Mesothelial cell of epicardium (in vitro differentiated cells): ENCODE results near the gene ASB1. TPM values are rescaled to one million over a fixed set of nuclear protein-coding genes. Genes with fewer than 3 reads are reported as not detected.

Experiments
- DNase-seq, 2 experiments: peaks; one replicate each; pipeline ENCODE4 v3.0.0; 2021; ENCODE audit warnings: low spot score in 2 of 2; ENCODE audit not compliant: unreplicated experiment in 2 of 2
- H3K27ac Mint-ChIP-seq: 2 replicates; pipeline ENCODE4 v1.8.0; 2021; ENCODE audit warnings: mixed read lengths
- H3K27me3 Mint-ChIP-seq: 2 replicates; pipeline ENCODE4 v1.8.0; 2021; ENCODE audit warnings: low read depth, mixed read lengths
- H3K36me3 Mint-ChIP-seq: 2 replicates; pipeline ENCODE4 v1.8.0; 2021; ENCODE audit warnings: mixed read lengths
- H3K4me1 Mint-ChIP-seq: 2 replicates; pipeline ENCODE4 v1.8.0; 2021; ENCODE audit warnings: mixed read lengths
- H3K4me3 Mint-ChIP-seq: 2 replicates; pipeline ENCODE4 v1.8.0; 2021; ENCODE audit warnings: mild to moderate bottlenecking, moderate library complexity, mixed read lengths
- H3K9me3 Mint-ChIP-seq: 2 replicates; pipeline ENCODE4 v1.8.0; 2021; ENCODE audit warnings: mixed read lengths
- total RNA-seq: library from RNA; stranded (reverse); gene quantifications from 3 replicates; pipeline ENCODE4 v1.2.1, GENCODE V29; 2021
- TF ChIP-seq, protein P1 (sequence below): fragments of 200-600 bp; sonication (generic); IDR thresholded peaks from one replicate; pipeline ENCODE4 v1.5.0; 2021; ENCODE audit warnings: antibody characterized with exemption; ENCODE audit not compliant: unreplicated experiment

ASB1 gene
- total RNA-seq, 1 donor from 2014 or later, result 33.2 TPM

DNA sequence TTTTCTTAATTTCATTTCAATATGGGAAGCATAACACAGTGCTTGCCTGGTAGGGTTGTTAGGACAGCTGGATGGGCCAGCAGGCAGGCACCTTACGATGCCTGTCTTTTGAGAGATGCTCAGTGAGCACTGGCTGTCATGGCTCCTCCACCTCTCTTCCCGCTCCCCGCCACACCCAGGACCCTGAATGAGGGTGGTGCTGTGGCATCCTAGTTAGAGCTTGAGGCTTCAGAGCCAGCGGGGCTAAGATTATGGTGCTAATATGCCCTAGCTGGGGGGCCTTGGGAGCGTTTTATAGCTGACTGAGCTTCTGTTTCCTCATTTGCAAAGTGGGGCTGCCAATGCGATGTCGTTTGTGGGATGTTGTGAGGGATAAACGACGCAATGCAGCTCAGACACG, 37.7 kb downstream of the ASB1 start:
- H3K4me1 Mint-ChIP-seq, result no peaks in the 10 kb centered on the region
- no peak overlapping the region for H3K4me3 Mint-ChIP-seq
- no peak for DNase-seq
- no peaks in the 10 kb centered on the region for H3K27me3 Mint-ChIP-seq
- H3K27ac Mint-ChIP-seq, result no peak overlapping the region
- H3K9me3 Mint-ChIP-seq, result peaks cover 24% of the 10 kb centered on the region
- TF ChIP-seq, protein P1, sequence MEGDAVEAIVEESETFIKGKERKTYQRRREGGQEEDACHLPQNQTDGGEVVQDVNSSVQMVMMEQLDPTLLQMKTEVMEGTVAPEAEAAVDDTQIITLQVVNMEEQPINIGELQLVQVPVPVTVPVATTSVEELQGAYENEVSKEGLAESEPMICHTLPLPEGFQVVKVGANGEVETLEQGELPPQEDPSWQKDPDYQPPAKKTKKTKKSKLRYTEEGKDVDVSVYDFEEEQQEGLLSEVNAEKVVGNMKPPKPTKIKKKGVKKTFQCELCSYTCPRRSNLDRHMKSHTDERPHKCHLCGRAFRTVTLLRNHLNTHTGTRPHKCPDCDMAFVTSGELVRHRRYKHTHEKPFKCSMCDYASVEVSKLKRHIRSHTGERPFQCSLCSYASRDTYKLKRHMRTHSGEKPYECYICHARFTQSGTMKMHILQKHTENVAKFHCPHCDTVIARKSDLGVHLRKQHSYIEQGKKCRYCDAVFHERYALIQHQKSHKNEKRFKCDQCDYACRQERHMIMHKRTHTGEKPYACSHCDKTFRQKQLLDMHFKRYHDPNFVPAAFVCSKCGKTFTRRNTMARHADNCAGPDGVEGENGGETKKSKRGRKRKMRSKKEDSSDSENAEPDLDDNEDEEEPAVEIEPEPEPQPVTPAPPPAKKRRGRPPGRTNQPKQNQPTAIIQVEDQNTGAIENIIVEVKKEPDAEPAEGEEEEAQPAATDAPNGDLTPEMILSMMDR, result no peak
- peaks cover 5% of the 10 kb centered on the region for H3K36me3 Mint-ChIP-seq

DNA sequence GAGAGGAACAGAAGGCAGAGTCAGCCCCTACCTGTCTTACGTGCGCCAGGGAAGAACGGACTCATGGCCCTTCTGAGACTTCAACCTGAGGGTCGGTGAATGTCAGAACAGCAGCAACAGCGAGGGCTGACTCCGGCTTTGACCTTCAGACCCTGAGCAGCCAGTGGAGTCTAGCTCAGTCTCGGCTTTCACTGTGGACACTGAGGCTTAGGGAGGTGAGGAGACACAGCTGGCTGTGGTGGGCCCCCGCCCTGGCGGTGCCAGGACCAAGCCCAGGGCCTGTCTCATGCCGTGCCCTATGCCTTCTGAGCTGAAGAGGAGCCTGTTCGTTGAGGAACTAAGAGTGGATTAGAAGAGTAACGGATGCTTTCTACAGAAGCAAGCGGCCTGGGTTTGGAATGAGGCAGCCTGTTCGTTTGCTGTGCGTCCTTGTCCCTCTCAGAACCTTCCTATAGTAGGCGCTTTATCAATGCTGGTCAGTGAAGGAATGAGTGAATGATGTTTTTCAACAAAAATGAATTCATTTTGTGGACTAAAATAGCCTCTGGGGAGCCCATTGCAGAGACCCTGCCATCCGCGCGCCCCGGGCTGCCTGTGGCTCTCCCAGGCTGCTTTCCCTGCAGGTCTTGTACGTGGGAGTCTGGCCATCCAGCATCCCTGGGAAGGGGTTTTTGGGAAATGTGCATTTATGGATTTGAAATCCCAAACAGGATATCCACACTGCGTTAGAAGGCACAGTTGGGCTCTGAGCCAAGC, 38.9 kb downstream of the ASB1 start:
- DNase-seq, result peak in 1 of 2 experiments; percentile 33
- H3K27me3 Mint-ChIP-seq, result no peaks in the 10 kb centered on the region
- H3K27ac Mint-ChIP-seq, result no peak overlapping the region
- H3K4me3 Mint-ChIP-seq, result no peak overlapping the region
- TF ChIP-seq, protein P1, result no peak
- H3K9me3 Mint-ChIP-seq, result peaks cover 33% of the 10 kb centered on the region
- H3K36me3 Mint-ChIP-seq, result peaks cover 8% of the 10 kb centered on the region
- no peaks in the 10 kb centered on the region for H3K4me1 Mint-ChIP-seq

DNA sequence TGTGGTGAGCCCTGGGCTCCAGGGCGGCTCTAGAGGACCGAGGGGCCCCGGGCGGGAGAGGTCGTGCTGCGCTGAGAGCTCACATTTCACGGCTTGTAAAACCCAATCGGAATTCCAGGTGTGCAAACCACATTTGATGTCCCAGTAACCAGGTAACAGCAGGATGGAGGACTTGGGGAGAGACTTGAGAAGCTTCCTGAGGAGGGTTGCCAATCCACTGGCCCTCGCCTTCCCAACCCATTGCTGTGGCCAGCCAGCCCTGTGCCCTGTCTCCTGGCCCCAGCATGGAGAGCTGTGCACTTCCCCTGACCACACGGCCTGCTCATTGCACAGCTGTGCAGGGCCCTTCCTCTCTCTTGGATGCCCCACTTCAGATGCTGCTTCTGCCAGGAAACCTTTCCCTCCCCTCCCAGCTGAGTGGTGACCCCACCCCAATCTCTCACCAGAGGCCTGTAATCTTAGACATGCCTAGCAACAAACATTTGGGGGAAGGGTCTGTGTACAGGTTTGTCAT, 39.6 kb downstream of the ASB1 start:
- H3K9me3 Mint-ChIP-seq, result peaks cover 38% of the 10 kb centered on the region
- no peak overlapping the region for H3K4me3 Mint-ChIP-seq
- H3K27me3 Mint-ChIP-seq, result no peaks in the 10 kb centered on the region
- peak in 1 of 2 experiments; percentile 20 for DNase-seq
- no peaks in the 10 kb centered on the region for H3K4me1 Mint-ChIP-seq
- peaks cover 9% of the 10 kb centered on the region for H3K36me3 Mint-ChIP-seq
- TF ChIP-seq, protein P1, result no peak
- no peak overlapping the region for H3K27ac Mint-ChIP-seq

DNA sequence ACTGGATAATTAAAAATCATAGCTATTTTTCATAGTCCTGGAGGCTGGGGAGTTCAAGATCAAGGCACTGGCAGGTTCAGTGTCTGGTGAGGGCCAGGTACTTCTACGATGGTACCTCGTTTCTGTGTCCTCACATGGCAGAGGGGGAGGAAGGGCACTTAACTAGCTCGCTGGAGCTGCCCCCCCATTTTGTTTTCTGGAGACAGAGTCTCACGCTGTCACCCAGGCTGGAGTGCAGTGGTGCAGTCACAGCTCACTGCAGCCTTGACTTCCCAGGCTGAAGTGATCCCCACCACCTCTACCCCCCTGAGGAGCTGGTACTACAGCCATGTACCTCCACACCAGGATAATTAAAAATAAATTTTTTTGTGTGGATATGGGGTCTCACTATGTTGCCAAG, 40.3 kb downstream of the ASB1 start:
- DNase-seq, result peak in 1 of 2 experiments; percentile 19
- TF ChIP-seq, protein P1, result no peak
- Mint-ChIP-seq H3K4me1 (no peaks in the 10 kb centered on the region), H3K27me3 (no peaks in the 10 kb centered on the region), H3K36me3 (peaks cover 11% of the 10 kb centered on the region), H3K4me3 (no peak overlapping the region), H3K27ac (no peak overlapping the region), H3K9me3 (peaks cover 43% of the 10 kb centered on the region)

DNA sequence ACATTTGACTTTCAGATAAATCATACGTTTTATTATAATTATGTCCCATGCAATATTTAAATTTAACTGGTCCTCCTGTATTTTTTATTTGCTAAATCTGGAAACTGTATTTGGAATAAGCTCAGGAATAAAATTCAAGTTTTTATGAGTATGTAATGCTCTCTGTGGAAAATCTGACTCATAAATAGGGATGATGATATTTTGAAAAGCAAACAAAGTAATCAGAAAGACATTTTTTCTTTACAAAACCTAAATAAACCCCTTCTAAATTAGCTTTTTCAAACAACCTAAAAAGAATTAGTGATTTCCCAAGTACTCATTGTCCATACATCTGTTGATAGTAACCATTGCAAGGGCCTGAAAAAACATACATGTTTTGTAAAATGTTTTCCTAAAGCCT, 41.1 kb downstream of the ASB1 start:
- H3K27ac Mint-ChIP-seq, result no peak overlapping the region
- TF ChIP-seq, protein P1, result no peak

More for the DNA sequence above, 41.1 kb downstream of the ASB1 start:
- no peak for DNase-seq
- peaks cover 44% of the 10 kb centered on the region for H3K9me3 Mint-ChIP-seq
- H3K27me3 Mint-ChIP-seq, result no peaks in the 10 kb centered on the region
- H3K4me3 Mint-ChIP-seq, result no peak overlapping the region
- peaks cover 16% of the 10 kb centered on the region for H3K36me3 Mint-ChIP-seq
- H3K4me1 Mint-ChIP-seq, result no peaks in the 10 kb centered on the region
